HFF-Myc (cell line): ENCODE measurements around the gene CNPY1.

Experiments
- DNase-seq: peaks from one replicate; pipeline ENCODE4 v3.0.0-alpha.2; 2011; ENCODE audit warnings: low read depth; ENCODE audit errors: extremely low read depth
- H3K4me3 ChIP-seq: replicated peaks from 2 replicates; pipeline ENCODE4 v1.5.1; 2011; ENCODE audit warnings: low read depth, mild to moderate bottlenecking, control low read depth, low read length
- CTCF ChIP-seq: IDR thresholded peaks from 2 replicates; pipeline ENCODE4 v1.5.1; 2012; ENCODE audit warnings: mild to moderate bottlenecking, low read depth, low read length, control low read depth; ENCODE audit errors: missing control alignments

The CNPY1 gene

DNA sequence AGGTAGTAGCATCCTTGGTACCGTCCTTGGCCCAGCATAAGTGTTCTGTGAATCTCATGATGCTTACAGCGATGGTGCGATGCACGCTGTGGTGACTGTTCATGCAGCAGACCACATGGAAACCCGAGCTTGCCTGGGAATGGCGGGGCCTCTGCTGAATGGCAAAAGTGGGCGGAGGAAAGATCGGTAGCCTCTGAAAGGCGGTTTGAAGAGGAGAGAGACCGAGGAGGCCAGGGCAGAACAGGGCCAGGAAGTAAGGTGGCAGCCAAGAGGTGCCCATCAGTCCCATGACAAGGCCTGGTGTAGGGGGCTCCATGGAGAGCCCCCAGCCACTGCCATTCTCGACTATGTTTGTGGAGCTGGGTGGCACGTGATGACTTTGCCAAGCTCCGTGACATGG, 33.2 kb upstream of the CNPY1 start:
- TF ChIP-seq CTCF: no peak
- no peak overlapping the region for H3K4me3 ChIP-seq
- no peak for DNase-seq

- DNase-seq: no peak
- no peak overlapping the region for H3K4me3 ChIP-seq
- no peak for TF ChIP-seq CTCF
These were observed 31.7 kb upstream of the CNPY1 start for GRCh38 chr7:155578016-155578415.

- DNase-seq: no peak
- TF ChIP-seq CTCF: no peak
These were observed 31.1 kb upstream of the CNPY1 start for GRCh38 chr7:155577509-155577905.

GRCh38 chr7:155576900-155577508, 30.6 kb upstream of the CNPY1 start:
- no peak for TF ChIP-seq CTCF
- DNase-seq: no peak
- no peak overlapping the region for H3K4me3 ChIP-seq

More at GRCh38 chr7:155577509-155577905, 31.1 kb upstream of the CNPY1 start:
- no peak overlapping the region for H3K4me3 ChIP-seq

DNA sequence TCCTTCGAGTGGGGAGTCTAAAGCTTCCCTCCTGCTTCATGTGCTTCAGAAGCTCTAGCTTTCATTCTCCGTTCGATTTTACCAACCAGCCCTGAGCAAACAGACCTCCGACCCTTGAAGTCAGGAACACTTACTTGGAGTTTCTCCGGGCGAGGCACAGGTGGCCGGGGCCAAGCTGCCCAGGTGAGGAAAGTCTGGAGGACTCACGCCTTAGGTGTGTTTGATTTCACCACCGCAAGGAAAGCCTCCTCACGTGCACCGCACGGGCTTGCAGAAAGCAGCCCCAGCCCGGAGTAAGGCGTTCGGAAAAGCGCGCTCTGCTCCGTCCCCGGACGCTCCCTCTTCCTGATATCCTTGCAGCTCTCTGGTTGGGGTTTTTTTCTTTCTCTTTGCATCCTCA, 30.1 kb upstream of the CNPY1 start:
- DNase-seq: no peak
- no peak for TF ChIP-seq CTCF
- no peak overlapping the region for H3K4me3 ChIP-seq

DNA sequence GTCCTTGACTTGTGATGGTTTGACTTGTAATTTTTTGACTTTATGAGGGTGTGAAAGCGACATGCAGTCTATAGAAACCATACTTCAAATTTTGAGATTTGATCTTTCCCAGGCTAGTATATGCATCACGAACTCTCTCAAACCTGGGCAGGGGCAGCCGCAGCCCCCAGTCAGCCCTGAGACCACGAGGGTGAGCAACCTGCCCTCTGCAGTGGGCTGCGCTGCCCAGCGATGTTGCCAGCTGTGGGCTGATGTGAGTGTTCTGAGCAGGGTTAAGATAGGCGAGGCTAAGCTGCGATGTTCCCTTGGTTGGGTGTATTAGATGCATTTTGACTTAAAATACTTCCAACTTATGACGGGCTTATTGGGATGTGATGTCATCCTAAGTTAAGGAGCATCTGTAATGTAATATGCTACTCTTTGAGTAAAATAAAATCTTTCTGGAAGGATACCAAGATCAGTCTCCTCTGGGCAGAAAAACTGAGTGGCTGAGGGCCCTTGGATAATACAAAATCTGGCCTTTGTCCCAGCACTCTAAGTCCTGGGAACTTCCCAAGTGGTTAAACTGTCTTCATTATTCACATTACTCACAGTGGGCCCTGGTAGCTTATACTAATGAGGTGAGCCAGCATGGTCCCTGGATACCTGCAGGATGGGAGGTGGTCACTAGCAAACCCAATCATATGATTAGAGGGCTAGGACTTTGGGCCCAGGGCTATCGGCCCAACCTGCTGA, 28.4 kb upstream of the CNPY1 start:
- TF ChIP-seq CTCF: no peak
- no peak overlapping the region for H3K4me3 ChIP-seq

More for the DNA sequence above, 28.4 kb upstream of the CNPY1 start:
- DNase-seq: no peak
